GM18520 (cell line): Measurements from ENCODE around the gene BBS2.

Experiments
- ATAC-seq: cut with Tn5 transposase; IDR thresholded peaks from one replicate; pipeline ENCODE4 v1.9.1; 2021; ENCODE audit not compliant: unreplicated experiment

The BBS2 gene

DNA sequence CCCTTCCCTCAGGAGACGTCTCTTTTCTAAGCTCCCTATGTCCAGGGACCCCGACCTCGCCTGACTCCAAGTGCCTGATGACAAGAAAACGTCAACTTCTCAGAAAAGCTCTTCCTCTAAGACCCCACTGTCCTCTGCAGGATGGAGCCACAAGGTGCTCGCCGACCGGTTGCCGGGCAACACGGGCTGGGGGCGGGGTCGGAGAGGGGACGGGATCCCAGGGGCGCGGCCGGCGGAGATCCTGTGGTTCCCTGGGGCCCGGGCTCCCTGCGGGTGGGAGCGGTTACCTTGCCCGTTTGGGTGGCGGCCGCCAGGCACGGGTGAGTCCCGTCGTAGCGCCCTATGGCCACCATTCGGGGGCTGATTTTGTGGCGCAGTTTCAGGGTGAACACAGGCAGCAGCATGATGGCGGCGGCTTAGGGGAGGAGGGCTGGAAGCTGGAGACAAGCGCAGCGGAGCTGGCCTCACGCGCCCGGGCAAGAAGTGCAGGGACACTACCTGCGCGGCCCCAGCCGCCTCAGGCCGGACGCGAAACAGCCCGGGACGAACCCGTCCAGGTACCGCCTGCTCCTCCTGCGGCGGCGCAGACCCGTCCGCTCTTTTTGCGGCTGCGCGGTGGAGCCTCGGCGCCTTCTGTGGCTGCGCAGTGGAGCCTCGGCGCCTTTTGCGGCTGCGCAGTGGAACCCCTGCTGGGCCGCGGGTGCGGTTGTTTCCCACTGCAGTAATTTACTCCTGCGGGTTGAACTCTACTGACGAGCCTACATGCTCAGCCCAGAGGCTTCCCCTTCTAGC lies at the start of gene BBS2:
TSS of gene BBS2 (minus strand) at position 566 of the 792 bp plus-strand sequence. CDS start at position 404, 162 bp downstream.
- ATAC-seq: peak; percentile 72

DNA sequence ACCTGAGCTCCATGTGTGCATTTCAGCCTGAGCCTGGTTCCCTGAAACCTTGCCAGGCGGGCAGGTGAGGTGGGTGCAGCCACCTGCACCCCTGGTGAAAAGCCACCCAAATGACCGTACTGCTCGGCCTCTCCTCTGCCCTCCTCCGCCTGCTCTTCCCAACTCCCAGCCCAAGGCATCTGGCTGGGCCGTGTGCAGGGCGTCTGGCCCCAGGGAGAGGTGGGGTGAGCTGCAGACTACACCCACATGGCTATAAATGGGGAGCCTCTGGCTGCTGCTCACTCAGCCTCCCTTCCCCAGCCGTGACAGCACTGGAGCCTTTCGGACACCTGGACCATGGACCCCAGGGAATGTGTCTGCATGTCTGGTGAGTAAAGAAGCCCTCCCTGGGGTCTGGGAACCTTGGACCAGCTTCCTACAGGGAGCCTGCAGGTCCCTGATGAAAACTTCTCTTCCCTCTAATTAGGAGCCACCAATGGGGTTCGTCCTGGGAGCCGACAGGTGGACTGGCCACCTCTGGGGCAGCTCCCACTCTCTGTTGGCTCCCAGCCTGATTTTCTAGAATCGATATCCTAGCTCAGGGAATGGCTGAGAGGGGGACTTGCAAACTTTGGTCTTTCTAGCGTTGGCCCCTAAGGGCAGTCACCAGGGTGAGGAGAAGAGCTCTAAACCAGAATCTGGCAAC lies 45.1 kb upstream of the BBS2 start, which contains the start of gene MT4:
TSS of gene MT4 (plus strand) at position 281 of the 685 bp plus-strand sequence. CDS start at position 337, 56 bp downstream.
- ATAC-seq: no peak

DNA sequence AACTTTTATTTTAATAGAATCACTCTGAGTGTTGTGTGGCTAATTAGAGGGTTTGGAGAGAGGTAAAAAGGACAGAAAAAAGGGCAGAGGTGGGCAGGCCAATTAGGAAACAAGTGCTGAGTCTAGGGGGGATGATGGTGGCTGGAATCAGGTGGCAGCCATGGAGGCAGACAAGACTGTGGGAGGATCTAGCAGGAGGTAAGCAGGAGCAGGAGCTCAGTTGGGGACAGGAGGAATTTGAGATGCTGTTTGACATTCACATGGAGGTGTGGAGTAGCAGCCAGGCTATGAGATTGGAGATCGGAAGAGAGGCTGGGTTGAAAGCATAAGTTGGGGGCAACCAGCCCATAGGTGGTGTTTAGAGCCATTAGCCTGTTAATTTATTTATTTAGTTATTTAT lies 41.3 kb upstream of the BBS2 start:
- ATAC-seq: no peak

DNA sequence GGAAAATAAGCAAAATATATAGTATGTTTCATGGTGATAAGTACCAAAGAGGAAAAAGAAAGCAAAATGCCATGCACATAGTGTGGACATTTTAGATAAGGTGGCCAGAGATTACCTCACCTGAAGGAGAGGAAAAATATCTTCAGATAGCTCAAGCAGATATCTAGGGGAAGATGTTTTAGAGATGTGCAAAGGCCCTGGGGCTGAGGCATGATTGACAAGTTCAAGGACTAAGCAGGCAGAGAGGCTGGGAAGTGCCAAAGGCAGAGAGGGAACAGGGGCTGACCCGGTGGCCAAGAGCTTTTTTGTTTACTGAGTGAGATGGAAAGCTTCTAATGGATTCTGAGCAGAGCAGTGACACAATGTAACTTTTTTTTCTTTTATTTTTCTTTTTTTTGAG lies 40.6 kb upstream of the BBS2 start:
- ATAC-seq: no peak

- no peak for ATAC-seq
Measured at GRCh38 chr16:56559109-56559508, 39.3 kb upstream of the BBS2 start.

DNA sequence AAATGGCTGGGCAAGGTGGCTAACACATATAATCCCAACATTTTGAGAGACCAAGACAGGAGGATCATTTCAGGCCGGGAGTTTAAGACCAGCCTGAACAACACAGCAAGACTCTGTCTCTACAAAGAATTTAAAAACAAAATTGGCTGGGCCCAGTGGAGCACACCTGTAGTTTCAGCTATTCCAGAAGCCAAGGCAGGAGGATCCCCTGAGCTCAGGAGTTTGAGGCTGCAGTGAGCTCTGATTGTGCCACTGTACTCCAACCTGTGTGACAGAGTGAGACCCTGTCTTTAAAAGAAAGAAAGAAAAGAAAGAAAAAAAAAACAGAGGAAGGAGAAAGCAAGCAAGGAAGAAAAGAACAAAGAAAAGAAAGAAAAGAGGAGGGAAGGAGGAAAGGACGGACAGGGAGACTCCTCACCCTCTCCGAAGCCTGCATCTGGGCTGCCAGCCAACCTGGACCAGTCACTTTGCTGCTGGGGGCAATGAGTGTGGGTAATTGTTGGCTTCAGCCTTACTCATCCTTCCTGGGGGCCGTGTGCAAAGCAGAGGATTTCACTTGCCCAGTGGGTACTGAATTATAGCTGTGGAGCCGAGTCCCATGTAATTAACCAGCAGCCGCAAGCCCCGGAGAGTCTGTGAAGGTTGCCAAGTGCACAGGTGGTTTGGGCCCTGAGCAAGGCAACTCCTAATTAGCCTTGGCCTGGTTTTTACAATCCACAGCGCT lies 38.4 kb upstream of the BBS2 start:
- no peak for ATAC-seq

GRCh38 chr16:56554441-56554840 lies 34.6 kb upstream of the BBS2 start:
- ATAC-seq: no peak

GRCh38 chr16:56551796-56552738 lies 32.2 kb upstream of the BBS2 start:
- ATAC-seq: no peak

- no peak for ATAC-seq
Measured at GRCh38 chr16:56549744-56550385, 30.0 kb upstream of the BBS2 start.

DNA sequence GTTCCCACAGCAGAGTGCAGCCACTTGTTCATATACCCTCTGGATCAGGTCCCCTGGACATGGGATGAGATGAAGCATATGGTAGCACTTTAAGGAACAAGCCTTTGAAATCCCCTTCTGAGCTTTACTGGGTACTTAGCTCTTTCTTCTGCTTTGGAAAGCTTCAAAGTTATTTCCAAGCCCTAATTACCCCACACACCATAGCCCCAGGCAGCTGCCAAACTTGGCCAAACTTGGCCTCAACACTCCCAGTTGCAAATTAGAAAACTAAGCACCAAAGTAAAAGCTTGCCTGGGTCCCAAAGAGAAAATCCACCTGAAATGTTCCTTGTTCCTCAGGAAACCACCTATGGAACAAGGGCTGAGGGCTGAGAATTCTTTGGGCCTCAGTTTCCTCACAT lies 29.3 kb upstream of the BBS2 start:
- ATAC-seq: no peak

DNA sequence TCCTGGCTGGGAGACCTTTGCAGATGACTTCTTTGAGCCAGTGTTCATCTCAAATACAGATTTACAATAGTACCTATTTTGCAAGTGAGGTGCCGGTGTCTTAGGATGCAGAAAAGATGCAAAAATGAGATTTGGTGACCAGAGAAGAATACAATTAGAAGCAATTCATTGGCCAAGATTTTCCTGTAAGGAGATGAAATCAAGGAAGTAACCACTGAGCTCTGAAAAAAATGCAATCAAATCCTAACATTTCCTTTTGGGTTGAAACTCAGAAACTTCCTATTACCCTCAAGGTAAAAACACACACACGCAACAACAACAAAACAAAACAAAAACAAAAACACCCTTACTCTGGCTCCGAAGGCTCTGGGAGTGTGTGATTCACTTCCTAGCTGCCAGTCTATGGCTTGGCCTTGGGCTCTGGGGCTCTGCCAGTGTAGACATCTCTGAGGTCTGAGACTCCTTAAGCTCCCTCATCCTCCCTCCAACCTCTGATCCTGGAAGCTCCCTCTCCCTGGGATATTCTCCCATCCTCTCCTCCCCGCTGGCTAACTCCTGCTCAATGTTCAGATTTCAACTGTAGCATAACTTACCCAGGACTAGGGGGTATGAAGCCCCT lies 28.2 kb upstream of the BBS2 start:
- ATAC-seq: no peak

DNA sequence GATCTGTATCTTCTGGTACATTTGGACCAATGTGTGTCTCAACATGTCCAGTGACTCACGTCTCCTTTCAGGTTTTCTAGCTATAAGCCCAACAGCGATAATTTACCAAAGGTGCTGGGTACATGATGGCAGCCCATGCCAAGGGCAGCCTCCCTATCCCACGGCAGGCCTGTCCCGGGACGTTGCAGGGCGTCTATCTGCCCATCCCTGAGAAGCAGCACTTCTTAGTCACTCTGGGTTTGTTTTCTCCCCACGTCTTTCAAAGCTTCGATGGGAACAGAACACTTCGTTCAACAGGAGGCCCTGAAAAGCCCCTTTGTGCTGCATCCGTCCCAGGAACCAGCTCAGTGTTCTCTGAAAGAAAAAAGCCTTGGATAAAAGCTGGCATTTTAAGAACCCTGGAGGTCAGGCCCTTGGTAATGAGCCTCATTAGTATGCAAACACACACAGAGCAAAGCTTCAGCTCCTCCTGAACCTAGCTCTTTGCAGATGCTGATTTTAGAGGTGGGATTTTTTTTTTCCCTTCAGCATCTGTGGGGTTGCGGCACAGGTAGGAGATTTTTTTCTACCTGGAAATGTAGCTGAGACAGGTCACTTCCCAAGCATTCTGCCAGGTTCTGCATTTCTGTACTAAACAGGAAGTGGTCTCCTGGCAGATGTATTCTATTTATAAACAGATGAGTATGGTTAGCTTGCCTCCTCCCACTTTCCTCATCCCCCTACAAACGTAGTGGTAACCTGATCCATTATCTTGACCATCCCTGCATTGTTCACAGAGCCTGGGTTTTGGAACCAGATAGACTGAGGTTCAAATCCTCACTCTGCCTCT lies 27.5 kb upstream of the BBS2 start:
- ATAC-seq: no peak

DNA sequence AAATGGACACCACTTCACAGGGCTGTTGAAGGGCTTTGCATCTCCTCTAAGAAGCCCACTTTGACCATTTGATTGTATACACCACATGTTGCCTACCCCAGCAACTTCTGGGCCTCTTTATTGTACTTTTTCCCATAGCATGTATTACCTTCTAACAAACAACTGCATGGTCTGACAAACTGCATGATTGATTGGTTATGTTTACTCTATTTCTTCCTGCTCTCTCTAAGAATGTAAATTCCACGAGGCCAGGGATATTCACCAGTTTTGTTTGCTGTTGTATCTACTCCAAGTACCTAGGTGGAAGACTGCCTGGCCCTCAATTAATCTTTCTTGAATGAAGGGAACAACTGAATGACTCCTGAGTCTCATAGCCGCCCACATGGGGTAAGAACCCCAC lies 22.2 kb upstream of the BBS2 start:
- ATAC-seq: no peak

GRCh38 chr16:56539656-56540055 lies 19.8 kb upstream of the BBS2 start:
- no peak for ATAC-seq

DNA sequence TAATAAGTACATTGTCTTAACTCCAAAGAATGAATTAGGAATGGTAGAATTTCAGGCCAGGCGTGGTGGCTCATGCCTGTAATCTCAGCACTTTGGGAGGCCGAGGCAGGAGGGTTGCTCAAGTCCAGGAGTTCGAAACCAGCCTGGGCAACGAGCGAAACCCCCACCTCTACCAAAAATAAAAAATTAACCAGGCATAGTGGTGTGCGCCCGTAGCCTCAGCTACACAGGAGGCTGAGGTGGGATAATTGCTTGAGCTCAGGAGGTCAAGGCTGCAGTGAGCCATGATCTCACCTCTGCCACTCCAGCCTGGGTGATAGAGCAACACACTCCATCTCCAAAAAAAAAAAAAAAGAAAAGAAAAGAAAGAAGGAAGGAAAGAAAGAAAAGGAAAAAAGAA lies 18.5 kb upstream of the BBS2 start:
- no peak for ATAC-seq

- no peak for ATAC-seq
Measured at GRCh38 chr16:56534847-56535383, 15.1 kb upstream of the BBS2 start.

- no peak for ATAC-seq
Measured at GRCh38 chr16:56532714-56533113, 12.9 kb upstream of the BBS2 start.

DNA sequence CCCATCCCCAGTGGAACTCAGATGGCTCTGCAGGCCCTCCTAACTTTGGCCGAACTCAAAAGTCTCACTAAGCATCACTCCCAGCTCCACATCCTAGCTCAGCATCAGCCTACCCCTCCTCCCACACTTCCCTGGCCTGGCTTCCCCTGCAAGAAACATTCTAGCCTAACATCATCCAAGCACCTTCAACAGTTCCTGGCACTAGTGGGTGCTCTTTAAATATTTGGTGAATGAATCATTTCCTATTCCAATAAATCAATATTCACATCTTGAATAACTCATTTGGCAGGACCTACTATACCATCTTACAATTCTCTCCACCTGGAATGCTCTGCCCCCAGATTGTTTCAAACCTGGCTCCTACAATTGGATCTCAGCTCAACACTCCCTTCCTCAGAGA lies 11.0 kb upstream of the BBS2 start:
- ATAC-seq: no peak

DNA sequence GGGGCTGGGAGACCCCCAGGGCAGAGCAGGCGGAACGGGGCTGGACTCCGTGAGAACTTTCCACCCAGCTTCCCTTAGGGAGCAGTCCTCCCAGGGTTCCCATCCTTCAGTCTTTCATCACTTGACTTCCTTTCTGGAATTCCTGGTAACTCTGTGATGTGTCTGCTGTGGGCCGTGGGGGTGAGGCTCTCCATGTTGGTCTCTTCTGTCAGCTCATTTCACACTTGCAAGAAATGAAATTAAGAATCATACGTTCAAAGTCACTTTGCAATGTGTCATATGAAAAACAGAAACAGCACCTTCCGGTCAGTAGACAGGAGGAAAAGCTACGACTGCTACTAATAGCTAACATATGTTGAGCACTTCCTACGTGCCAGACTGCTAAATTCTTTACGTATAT lies 5.4 kb upstream of the BBS2 start:
- ATAC-seq: no peak
